Gastroesophageal sphincter (tissue), 4 donors: ENCODE results near the gene UBAC2. TPM values are rescaled to one million over a fixed set of nuclear protein-coding genes. Genes with fewer than 3 reads are reported as not detected.

Experiments
- ATAC-seq: fragments of 150-250 bp; one replicate; pipeline ENCODE4 v1.9.1; 2016; ENCODE audit warnings: mild to moderate bottlenecking, moderate library complexity
- H3K27ac ChIP-seq, 4 donors: fragments of 200-600 bp; sonication (generic) in 3 of 4; 1 replicate in 3 of 4; 2 replicates in 1 of 4; pipeline ENCODE4 v1.5.1; 2016 to 2019
- H3K27me3 ChIP-seq: fragments of 200-600 bp; sonication (generic); one replicate; pipeline ENCODE4 v1.5.1; 2019
- H3K36me3 ChIP-seq, 2 donors: fragments of 200-600 bp; sonication (generic); one replicate each; pipeline ENCODE4 v1.5.1; 2019; ENCODE audit warnings: control low read depth in 1 of 2
- H3K4me1 ChIP-seq, 3 donors: fragments of 200-600 bp; sonication (generic); 1 replicate in 2 of 3; 2 replicates in 1 of 3; pipeline ENCODE4 v1.5.1; 2016 to 2019; ENCODE audit warnings: control low read depth in 2 of 3
- H3K4me3 ChIP-seq, 2 donors: fragments of 200-600 bp; sonication (generic); one replicate each; pipeline ENCODE4 v1.5.1; 2019; ENCODE audit warnings: mild to moderate bottlenecking in 1 of 2, moderate library complexity in 1 of 2
- H3K9me3 ChIP-seq, 3 donors: fragments of 200-600 bp; sonication (generic); one replicate each; pipeline ENCODE4 v1.5.1; 2017 to 2019; ENCODE audit warnings: control low read depth in 2 of 3
- CTCF ChIP-seq, 4 experiments: fragments of 200-600 bp in 2 of 4; fragments of 450-650 bp in 2 of 4; sonication (generic) in 1 of 4; IDR thresholded peaks; one replicate each; pipeline ENCODE4 v1.5.1; 2017 to 2019; ENCODE audit warnings: antibody characterized with exemption in 4 of 4, mild to moderate bottlenecking in 2 of 4, moderate library complexity in 2 of 4
- EP300 ChIP-seq: sonication (generic); formaldehyde crosslinking; IDR thresholded peaks from one replicate; pipeline ENCODE4 v1.6.1; 2017; ENCODE audit warnings: antibody characterized with exemption, mild to moderate bottlenecking
- POLR2A ChIP-seq, 2 donors: fragments of 450-650 bp; IDR thresholded peaks; one replicate each; pipeline ENCODE4 v1.6.1; 2017; ENCODE audit warnings: antibody characterized with exemption in 2 of 2, mild to moderate bottlenecking in 2 of 2, moderate library complexity in 1 of 2
- POLR2AphosphoS5 ChIP-seq: sonication (generic); formaldehyde crosslinking; IDR thresholded peaks from one replicate; pipeline ENCODE4 v1.6.1; 2017; ENCODE audit warnings: antibody characterized with exemption
- WGBS, 2 donors: methylation state at CpG; one replicate each; pipeline ENCODE4 v1.1.5; 2018; ENCODE audit warnings: low coverage in 1 of 2; 5-methylcytosine and 5-hydroxymethylcytosine counted together
- total RNA-seq, 4 donors: library from RNA; depleted of rRNA; stranded (reverse); fragments of >200 nt; gene quantifications; one replicate each; pipeline ENCODE4 v1.1.0, GENCODE V29; 2016

The UBAC2 gene
- total RNA-seq, 4 donors from 2014 or later = 45.0 to 59.6 (median 52.2) TPM

- H3K27ac ChIP-seq = no peak overlapping the region
- no peak for ATAC-seq
- H3K9me3 ChIP-seq = no peaks in the 10 kb centered on the region
- no peaks in the 10 kb centered on the region for H3K27me3 ChIP-seq
- no peak for TF ChIP-seq CTCF (IDR thresholded peaks at IDR 0.05)
- TF ChIP-seq EP300 = no peak
- no peak for TF ChIP-seq POLR2A (IDR thresholded peaks at IDR 0.05)
- no peak for TF ChIP-seq POLR2AphosphoS5
- 92 to 100% methylated on average over 1 to 2 of the region's 2 CpGs for WGBS, 2 donors
- no peak overlapping the region for H3K4me3 ChIP-seq
- peaks cover 0 to 69% of the 10 kb centered on the region in 2 donors for H3K36me3 ChIP-seq
- peaks cover 0 to 6% (median 0%) of the 10 kb centered on the region in 3 donors for H3K4me1 ChIP-seq
Measured at GRCh38 chr13:99350191-99350590, 149.5 kb downstream of the UBAC2 start.

- Histone ChIP-seq H3K9me3 (no peaks in the 10 kb centered on the region), H3K27me3 (no peaks in the 10 kb centered on the region), H3K36me3 (peaks cover 0 to 63% of the 10 kb centered on the region in 2 donors), H3K4me3 (no peak overlapping the region), H3K27ac (no peak overlapping the region), H3K4me1 (peaks cover 0 to 20% (median 7%) of the 10 kb centered on the region in 3 donors)
- 80 to 81% methylated on average over 3 to 4 of the region's 4 CpGs for WGBS, 2 donors
- no peak for ATAC-seq
- no peak for TF ChIP-seq EP300
- no peak for TF ChIP-seq POLR2AphosphoS5
- TF ChIP-seq CTCF (IDR thresholded peaks at IDR 0.05) = no peak
- TF ChIP-seq POLR2A (IDR thresholded peaks at IDR 0.05) = no peak
Measured at GRCh38 chr13:99351772-99352171, 151.1 kb downstream of the UBAC2 start.

- TF ChIP-seq POLR2AphosphoS5 = no peak
- peaks cover 0 to 62% of the 10 kb centered on the region in 2 donors for H3K36me3 ChIP-seq
- 92 to 93% methylated on average over 7 to 9 of the region's 17 CpGs for WGBS, 2 donors
- no peaks in the 10 kb centered on the region for H3K9me3 ChIP-seq
- H3K27ac ChIP-seq = no peak overlapping the region
- H3K4me1 ChIP-seq = peaks cover 0 to 28% (median 12%) of the 10 kb centered on the region in 3 donors
- no peak for ATAC-seq
- no peaks in the 10 kb centered on the region for H3K27me3 ChIP-seq
- H3K4me3 ChIP-seq = no peak overlapping the region
Measured at GRCh38 chr13:99352351-99353245, 151.9 kb downstream of the UBAC2 start.

- no peak for ATAC-seq
- no peak for TF ChIP-seq EP300
- TF ChIP-seq POLR2A (IDR thresholded peaks at IDR 0.05) = no peak
- no peaks in the 10 kb centered on the region for H3K27me3 ChIP-seq
- no peak overlapping the region for H3K4me3 ChIP-seq
- peaks cover 0 to 62% of the 10 kb centered on the region in 2 donors for H3K36me3 ChIP-seq
- WGBS, 2 donors = 64 to 95% methylated on average over 2 of the region's 2 CpGs
- H3K4me1 ChIP-seq = peaks cover 0 to 28% (median 12%) of the 10 kb centered on the region in 3 donors
- H3K9me3 ChIP-seq = no peaks in the 10 kb centered on the region
- H3K27ac ChIP-seq = no peak overlapping the region
Measured at GRCh38 chr13:99353246-99353600, 152.6 kb downstream of the UBAC2 start.

GRCh38 chr13:99353836-99354235, 153.2 kb downstream of the UBAC2 start:
- H3K4me1 ChIP-seq = peaks cover 0 to 28% (median 12%) of the 10 kb centered on the region in 3 donors

More at GRCh38 chr13:99353836-99354235, 153.2 kb downstream of the UBAC2 start:
- Histone ChIP-seq H3K27ac (no peak overlapping the region), H3K9me3 (no peaks in the 10 kb centered on the region), H3K36me3 (peaks cover 0 to 60% of the 10 kb centered on the region in 2 donors), H3K4me3 (no peak overlapping the region), H3K27me3 (no peaks in the 10 kb centered on the region)
- ATAC-seq = no peak
- 63% methylated on average over 4 of the region's 8 CpGs; no CpG with 5 or more reads in 1 of the 2 donors for WGBS, 2 donors
- TF ChIP-seq CTCF (IDR thresholded peaks at IDR 0.05) (no peak), EP300 (no peak), POLR2AphosphoS5 (no peak), POLR2A (IDR thresholded peaks at IDR 0.05) (no peak)
